Thoracic aorta (tissue), 2 donors: Measurements from ENCODE around the gene TPRA1. TPM values are rescaled to one million over a fixed set of nuclear protein-coding genes. Genes with fewer than 3 reads are reported as not detected.
A peak's percentile ranks its signal among the peaks of the same experiment; 100 is the strongest.

ENCODE experiments used
- ATAC-seq: fragments of 150-250 bp; one replicate; pipeline ENCODE4 v1.8.0; 2017; ENCODE audit warnings: low read depth; ENCODE audit not compliant: insufficient number of reproducible peaks, low FRiP score
- DNase-seq: peaks from one replicate; pipeline ENCODE4 v3.0.0-alpha.2; 2020; ENCODE audit warnings: low spot score
- H3K27ac ChIP-seq, 2 donors: fragments of 200-600 bp; sonication (generic); 1 replicate in 1 of 2; 2 replicates in 1 of 2; pipeline ENCODE4 v1.5.1; 2016; ENCODE audit warnings: mild to moderate bottlenecking in 2 of 2, moderate library complexity in 2 of 2
- H3K27me3 ChIP-seq: fragments of 200-600 bp; sonication (generic); replicated peaks from 2 replicates; pipeline ENCODE4 v1.6.0; 2016; ENCODE audit warnings: mild to moderate bottlenecking; ENCODE audit not compliant: insufficient read depth
- H3K36me3 ChIP-seq: fragments of 200-600 bp; sonication (generic); one replicate; pipeline ENCODE4 v1.5.1; 2016
- H3K4me1 ChIP-seq, 2 donors: fragments of 200-600 bp; sonication (generic); 1 replicate in 1 of 2; 2 replicates in 1 of 2; pipeline versions ENCODE4 v1.5.1 to v1.6.0; 2016; ENCODE audit warnings: low read depth in 2 of 2, mild to moderate bottlenecking in 1 of 2; ENCODE audit not compliant: control insufficient read depth in 1 of 2
- H3K4me3 ChIP-seq: fragments of 200-600 bp; sonication (generic); 2 replicates; pipeline ENCODE4 v1.5.1; 2016; ENCODE audit warnings: mild to moderate bottlenecking
- H3K9me3 ChIP-seq: fragments of 200-600 bp; sonication (generic); 2 replicates; pipeline ENCODE4 v1.5.1; 2016
- CTCF ChIP-seq: fragments of 200-600 bp; sonication (generic); IDR thresholded peaks from one replicate; pipeline ENCODE4 v1.5.1; 2019; ENCODE audit warnings: antibody characterized with exemption
- total RNA-seq, 2 donors: library from RNA; depleted of rRNA; stranded (reverse); fragments of >200 nt; gene quantifications; one replicate each; pipeline versions ENCODE4 v1.1.0 to v1.2.3, GENCODE V29; 2016

TPRA1 gene
- total RNA-seq, 2 donors from 2014 or later, result 32.0 to 37.8 TPM

DNA sequence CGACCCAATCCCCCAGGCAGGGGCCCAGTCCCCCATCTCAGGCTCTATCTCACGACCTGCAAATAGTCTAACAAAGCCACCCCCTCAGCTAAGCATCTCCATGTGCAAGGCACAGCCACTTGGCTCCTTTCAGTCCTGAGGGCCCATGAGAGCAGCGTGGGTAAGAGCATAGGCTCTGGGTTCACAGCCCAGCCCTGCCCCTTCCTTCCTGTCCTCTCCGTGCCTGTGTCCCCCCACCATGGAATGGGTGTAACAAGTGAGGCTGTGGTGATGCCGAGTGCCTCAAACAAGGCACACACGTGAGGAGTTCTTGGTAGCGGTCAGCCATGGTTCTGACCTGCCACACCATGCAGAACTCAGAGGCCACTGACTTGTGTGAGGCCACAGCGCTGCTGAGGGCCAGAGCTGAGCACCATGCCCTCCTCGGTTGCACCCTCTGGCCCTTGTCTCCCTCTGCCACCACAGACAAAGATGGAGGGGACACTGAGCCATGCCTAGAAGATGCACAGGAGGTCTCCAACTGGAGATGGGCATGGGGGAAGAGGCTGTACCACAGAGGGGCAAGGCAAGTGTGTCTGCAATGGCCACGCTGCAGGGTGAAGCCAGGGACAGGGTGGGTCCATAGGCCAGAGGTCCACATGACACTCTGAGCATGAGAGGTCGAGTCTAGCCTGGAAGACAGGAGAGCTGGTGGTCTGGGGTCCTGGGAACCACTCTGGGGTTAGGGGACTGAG lies 10.0 kb downstream of the TPRA1 start:
- Histone ChIP-seq H3K4me1 (peaks cover 0 to 7% of the 10 kb centered on the region in 2 donors), H3K27me3 (no peaks in the 10 kb centered on the region), H3K36me3 (peaks cover 8% of the 10 kb centered on the region), H3K4me3 (no peak overlapping the region), H3K27ac (no peak overlapping the region), H3K9me3 (no peaks in the 10 kb centered on the region)
- ATAC-seq, result no peak
- no peak for TF ChIP-seq CTCF
- DNase-seq, result no peak

DNA sequence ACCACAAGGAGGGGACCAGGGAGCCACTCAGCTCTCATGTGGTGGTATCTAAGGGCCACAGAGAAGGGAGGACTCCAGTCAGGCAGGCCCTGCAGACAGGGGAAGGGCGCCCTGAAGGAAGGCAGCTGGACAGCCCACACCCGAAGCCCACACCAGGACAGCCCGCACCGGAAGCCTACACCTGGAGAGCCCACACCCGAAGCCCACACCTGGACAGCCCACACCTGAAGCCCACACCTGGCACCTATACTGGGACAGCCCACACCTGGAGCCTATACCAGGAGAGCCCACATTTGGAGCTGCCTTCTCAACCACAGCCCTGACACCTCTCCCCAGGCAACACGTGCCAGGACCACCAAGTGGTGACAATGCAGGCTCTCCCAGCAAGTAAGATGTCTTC lies 11.7 kb downstream of the TPRA1 start:
- peaks cover 0 to 8% of the 10 kb centered on the region in 2 donors for H3K4me1 ChIP-seq
- no peaks in the 10 kb centered on the region for H3K27me3 ChIP-seq
- H3K36me3 ChIP-seq, result peaks cover 16% of the 10 kb centered on the region
- H3K27ac ChIP-seq, result no peak overlapping the region
- TF ChIP-seq CTCF, result no peak
- DNase-seq (no peak), ATAC-seq (no peak)
- no peak overlapping the region for H3K4me3 ChIP-seq
- H3K9me3 ChIP-seq, result no peaks in the 10 kb centered on the region

GRCh38 chr3:127578168-127578567 lies 12.4 kb downstream of the TPRA1 start:
- Histone ChIP-seq H3K36me3 (peaks cover 20% of the 10 kb centered on the region), H3K27me3 (no peaks in the 10 kb centered on the region), H3K9me3 (no peaks in the 10 kb centered on the region), H3K27ac (no peak overlapping the region), H3K4me1 (peaks cover 0 to 8% of the 10 kb centered on the region in 2 donors), H3K4me3 (no peak overlapping the region)
- TF ChIP-seq CTCF, result no peak
- ATAC-seq (no peak), DNase-seq (no peak)

DNA sequence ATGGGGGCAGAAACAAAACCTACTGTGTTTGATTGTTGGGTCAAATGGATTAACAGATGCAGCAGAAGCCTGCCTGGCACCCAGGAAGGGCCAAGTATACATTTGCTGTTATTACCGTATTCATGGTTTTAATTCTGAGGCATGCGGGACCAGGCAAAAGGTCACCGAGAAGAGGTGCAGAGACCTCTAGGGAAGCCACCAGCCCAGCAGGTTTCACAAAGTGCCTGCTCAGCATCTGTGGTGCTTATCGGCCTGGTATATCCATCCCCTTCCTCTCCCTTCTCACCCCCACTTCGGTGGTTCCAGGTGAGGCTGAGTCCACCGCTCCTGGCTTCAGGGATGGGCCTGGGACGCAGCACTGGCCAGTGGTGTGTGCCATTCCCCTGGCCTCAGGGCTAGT lies 13.1 kb downstream of the TPRA1 start:
- TF ChIP-seq CTCF, result no peak

DNA sequence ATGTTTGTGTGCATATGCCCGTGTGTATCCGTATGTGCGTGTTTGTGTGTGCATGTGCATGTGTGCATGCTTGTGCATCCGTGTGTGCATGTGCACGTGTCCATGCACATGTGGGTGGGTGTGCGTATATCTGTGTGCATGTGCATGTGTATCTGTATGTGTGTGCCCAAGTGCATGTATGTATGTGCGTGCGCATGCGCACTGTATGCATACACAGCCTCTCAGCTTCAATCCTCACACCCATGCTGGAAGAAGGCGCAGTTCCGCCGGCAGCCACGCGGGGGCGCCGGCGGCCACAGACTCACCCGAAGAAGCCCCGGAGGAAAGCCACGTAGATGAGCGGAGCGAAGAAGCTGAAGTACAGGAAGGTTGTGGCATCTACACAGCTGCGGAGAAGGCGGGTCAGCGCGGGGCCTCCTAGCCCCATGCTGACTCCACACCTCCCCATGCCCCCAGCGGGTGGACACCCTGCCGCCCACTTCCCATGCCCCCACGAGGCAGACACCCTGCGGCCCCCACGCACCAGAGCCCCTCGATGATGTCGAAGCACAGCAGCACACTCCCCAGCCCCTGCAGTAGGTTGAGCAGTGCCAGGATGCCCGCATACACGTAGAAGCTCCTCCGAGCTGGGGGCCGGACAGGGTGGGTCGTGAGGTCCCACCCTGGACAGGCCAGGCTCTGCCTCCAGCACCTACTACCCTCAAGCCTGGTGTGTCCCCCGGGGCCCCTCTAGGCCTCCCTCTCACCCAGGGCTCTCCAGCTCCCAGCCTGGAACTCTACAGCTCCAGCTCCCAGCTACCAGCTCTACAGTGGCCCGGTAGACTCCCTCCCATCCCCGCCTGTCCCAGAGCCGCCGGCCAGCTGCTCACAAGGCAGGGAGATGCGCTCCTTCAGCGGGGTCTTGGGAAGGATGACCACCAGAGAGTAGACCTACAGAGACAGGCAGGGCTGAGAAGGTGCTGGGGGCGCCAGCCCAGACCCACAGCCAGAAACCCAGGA lies 15.4 kb downstream of the TPRA1 start:
- H3K36me3 ChIP-seq, result peaks cover 31% of the 10 kb centered on the region
- H3K9me3 ChIP-seq, result no peaks in the 10 kb centered on the region
- peak; percentile 63 for DNase-seq
- TF ChIP-seq CTCF, result peak; percentile 96
- H3K27ac ChIP-seq, result no peak overlapping the region
- ATAC-seq, result peak; percentile 85
- no peaks in the 10 kb centered on the region for H3K27me3 ChIP-seq
- peaks cover 0 to 8% of the 10 kb centered on the region in 2 donors for H3K4me1 ChIP-seq
- peak overlapping the region; percentile 14 for H3K4me3 ChIP-seq

More for the DNA sequence above, 13.1 kb downstream of the TPRA1 start:
- Histone ChIP-seq H3K27ac (no peak overlapping the region), H3K4me3 (no peak overlapping the region), H3K4me1 (peaks cover 0 to 8% of the 10 kb centered on the region in 2 donors), H3K27me3 (no peaks in the 10 kb centered on the region), H3K36me3 (peaks cover 25% of the 10 kb centered on the region), H3K9me3 (no peaks in the 10 kb centered on the region)
- ATAC-seq (no peak), DNase-seq (no peak)
